NCI-H446 (cell line): ENCODE data around the gene ISX.
"Not testable (repeated sequence)": the region's sequence is repeated elsewhere in the genome, so short reads cannot be mapped to it uniquely, and the experiment has no call there.

Source experiments
- DNase-seq, 2 experiments: peaks; one replicate each; lab custom pipeline; 2025; lab: John Stamatoyannopoulos, UW

The ISX gene

DNA sequence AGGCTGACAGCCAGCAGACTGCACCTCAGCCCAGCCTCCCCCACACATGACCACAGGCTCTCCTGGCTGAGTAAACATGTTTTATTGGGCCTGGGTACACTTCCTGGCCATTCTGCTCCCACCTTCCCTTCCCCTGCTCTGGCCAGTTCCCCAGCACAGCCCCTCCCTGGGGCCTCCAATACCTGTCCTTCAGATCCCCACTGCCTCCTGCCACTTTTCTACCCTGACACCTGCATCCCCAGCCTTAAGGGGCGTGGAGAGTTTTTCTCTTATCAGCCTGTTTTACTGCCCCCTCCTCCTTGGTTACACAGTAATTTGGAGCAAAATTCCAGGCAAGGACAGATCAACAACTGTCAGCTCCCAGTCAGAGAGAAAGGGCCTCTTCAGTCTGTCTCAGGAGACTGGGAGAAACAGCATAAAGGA is at the start of gene ISX:
ISX (plus strand) TSS at position 363 of the 423 bp plus-strand sequence. CDS start 930 bp downstream, outside the sequence.
- no peak for DNase-seq

DNA sequence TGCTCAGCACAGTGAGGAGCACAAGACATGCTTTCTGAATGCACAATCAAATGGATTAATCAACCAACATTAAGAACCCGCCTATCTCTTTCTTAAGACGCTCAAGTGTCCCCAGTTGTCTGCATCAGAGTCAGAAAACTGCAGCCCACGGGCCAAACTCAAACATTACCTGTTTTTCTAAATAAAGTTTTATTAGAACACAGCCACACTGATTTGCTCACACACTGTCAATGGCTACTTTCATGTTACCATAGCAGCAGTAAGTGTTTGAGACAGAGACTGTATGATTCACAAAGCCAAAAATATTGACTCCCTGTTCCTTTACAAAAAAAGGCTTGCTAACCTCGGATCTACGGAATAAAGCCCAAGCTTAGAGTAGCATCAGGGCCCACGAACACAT is 49.0 kb upstream of the ISX start:
- no peak for DNase-seq

DNA sequence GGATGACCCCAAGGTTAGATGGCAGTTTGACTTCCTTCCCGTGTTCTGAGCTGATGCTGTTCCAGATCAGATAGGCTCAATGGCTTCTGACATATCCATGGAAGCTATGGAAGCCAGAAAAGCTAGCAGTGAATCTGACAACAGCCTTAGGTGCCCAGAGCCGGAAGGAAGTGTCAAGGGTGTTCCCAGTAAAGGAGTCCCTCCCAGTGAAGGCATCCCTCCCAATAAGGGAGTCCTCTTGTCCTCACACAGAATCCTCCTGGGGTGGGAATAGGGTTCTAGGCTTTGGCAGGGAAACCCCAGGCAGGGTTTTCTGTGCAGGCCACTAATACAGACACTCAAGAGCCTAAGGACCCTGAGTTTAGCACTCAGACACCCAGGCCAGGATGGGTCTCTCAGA is 47.0 kb upstream of the ISX start:
- no peak for DNase-seq

DNA sequence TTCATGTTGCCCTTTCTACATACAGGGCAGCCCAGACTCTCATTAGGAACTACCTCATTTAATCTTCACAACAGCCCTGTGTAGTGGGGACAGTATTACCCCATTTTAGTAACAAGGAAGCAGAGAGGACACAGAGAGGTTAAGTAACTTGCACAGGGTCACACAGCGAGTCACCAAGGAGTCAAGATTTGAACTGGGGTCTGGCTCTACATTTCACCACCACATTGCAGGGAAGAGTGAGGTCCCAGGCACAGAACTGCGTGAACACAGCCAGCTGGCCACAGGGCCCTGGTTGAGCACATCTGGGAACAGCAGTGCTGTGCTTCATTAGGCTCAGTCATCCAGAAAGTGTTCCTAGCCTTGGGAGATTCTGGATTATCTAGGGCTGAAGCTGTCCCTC is 45.4 kb upstream of the ISX start:
- DNase-seq, result no peak

DNA sequence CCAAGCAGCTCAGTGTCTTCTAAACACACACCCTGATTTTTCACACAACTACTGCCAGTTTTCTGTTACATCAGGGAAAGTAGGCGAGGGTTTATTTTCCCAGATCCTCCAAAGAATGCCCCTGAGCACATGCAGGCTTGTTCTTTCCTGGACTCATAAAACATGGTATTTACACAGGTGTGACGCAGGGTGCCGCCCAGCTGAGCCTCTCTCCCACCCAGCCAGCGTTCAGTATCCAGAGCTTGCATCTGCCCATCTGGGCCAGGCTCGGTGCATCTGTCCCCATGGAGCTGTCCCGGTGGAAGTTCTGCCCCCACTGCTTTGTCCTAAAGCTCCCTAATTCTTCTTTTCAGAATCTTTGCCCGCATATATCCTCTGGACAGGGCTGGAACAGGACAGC is 44.8 kb upstream of the ISX start:
- no peak for DNase-seq

DNA sequence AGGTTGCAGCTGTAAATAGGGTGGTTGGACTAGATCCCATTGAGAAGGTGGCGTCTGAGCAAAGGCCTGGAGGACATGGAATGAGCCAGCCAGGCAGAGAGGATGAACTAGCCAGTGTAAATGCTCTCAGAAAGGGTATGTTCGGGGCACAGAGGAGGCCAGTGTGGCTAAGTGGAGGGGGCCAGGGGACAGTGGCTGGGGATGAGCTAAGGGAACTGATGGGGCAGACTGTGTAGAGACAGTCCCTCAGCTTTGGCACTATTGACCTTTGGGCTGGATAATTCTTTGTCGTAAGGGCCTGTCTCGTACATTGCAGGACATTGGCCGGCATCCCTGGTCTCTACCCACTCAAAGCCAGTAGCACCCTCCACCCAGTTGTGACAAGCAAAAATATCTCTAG is 43.7 kb upstream of the ISX start:
- DNase-seq, result no peak

DNA sequence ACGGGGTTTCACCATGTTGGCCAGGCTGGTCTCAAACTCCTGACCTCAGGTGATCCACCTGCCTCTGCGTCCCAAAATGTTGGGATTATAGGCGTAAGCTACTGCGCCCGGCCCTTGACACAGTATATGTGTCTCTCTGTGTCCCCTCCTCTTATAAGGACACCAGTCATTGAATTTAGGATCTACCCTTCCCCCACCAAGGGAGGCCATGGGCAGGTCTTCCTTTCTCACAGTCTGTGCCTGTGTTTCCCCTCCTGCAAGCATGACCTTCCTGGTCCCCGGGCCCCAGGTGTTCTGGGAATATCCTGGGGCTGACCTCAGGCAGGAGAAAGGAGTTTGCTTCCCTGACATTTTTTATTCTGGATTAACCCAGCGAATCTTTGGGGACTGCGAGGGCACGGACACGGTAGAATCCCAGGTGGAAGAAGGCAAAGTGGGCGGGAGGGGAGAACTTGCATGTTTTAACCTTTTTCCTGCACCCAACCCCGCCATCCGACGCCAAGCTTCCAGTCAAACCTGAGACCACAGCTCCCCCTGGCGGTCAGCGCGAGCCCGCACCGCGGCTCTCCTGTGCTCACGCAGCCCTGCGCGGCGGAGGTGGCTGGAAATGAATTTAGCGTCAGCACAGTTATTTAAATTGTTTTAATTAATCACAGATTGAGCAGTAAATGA is 42.1 kb upstream of the ISX start:
- peak in 1 of 2 experiments; percentile 53 for DNase-seq

DNA sequence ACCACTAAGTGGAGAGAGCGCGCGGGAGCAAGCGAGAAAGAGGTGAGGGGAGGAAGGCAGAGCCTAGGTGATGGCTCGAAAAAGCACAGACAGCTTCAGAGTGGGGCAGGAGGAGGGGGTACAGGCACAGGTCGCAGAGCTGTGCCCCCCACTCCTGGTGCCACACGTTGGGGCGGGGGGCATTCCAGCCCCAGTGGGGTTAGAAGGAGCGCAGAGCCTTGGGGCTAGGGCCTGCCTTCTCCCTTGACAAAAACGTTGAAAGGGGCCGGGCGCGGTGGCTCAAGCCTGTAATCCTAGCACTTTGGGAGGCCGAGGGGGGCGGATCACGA is 41.6 kb upstream of the ISX start:
- no peak for DNase-seq

DNA sequence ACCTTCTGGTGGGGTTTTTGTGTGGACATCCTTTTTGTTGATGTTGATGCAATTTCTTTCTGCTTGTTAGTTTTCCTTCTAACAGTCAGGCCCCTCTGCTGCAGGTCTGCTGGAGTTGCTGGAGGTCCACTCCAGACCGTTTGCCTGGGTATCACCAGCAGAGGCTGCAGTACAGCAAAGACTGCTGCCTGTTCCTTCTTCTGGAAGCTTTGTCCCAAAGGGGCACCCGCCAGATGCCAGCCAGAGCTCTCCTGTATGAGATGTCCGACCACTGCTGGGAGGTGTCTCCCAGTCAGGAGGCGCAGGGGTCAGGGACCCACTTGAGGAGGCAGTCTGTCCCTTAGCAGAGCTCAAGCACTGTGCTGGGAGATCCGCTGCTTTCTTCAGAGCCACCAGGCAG is 35.8 kb upstream of the ISX start:
- not testable (repeated sequence) for DNase-seq

DNA sequence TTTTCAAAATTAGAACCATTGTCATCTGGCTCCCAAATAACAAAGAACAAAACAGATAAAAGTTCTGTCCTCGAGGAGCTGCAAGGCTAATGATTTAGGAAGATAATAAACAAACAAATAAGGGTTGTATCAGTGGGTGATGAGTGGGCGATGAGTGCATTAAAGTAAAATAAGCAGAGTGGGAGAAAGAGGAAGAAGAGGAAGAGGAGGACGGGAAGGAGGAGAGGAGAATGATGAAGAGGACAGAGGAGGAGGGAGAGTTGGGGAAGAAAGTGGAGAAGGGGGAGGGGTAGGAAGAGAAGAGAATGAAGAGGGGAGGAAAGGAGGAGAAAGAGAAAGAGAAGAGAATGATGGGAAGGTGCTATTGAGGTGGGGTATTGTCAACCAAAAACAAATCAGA is 33.4 kb upstream of the ISX start:
- DNase-seq, result no peak

DNA sequence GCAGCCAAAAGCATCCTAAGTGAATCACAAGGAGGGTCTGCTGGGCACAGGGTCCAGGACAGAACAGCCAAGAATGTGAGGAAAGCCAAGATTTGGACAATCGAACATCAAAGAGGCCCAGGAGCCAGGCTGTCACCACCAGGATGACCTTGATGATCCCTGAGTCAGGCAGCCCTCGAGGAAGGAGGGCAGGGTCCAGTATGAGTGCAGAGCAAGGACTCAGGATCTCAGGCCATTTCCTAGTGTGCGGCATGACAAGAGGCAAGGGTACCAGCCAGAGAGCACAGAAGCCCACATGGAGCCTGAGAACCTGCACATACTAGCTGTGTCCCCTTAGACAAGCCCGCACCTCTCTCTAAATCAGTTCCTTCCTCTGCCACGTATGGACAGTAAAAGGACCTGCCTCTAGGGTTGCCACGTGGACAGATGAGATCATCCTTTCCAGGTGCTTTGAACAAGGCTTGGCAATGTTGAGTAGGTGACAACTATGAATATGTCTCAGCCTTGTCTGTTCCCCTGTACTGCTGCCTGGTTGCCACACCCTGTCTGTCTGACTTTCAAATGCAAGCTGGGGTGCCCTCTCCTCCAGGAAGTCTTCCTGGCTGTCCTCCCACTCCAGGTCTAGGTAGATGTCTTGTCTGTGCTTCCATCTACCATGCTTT is 32.2 kb upstream of the ISX start:
- DNase-seq, result no peak

DNA sequence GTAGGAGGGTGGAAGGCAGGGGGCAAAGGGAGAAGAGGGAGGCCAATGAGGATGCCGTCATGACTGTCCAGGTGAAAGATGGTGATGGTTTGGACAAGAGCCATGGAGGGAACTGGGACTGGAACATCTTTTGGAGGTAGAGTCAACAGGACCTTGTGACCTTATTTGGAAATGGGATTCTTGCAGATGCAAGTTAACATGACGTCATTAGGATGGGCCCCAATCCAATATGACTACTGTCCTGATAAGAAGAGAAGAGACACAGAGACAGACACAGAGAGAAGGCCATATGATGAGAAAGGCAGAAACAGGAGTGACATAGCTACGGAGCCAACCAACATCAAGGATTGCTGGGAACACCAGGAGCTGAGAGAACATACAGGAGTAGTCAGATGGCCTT is 31.0 kb upstream of the ISX start:
- no peak for DNase-seq

DNA sequence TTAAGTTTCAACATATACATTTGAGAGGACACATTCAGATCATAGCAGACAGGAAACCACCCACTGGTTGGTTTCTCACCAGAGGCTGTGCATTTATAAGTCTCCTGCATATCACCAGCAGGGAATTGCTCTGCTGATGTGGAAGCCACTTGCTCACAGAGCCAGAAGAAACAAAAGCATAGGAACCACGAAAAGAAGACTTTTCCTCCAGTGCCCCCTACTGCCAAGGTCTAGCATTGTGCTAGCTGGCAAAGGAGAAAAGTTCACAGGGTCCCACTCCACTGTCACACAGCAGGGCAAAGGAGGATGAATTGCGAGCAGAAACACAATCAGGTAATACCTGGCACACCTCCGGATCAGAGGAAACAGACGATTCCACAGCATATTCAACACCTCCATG is 28.9 kb upstream of the ISX start:
- DNase-seq, result no peak

DNA sequence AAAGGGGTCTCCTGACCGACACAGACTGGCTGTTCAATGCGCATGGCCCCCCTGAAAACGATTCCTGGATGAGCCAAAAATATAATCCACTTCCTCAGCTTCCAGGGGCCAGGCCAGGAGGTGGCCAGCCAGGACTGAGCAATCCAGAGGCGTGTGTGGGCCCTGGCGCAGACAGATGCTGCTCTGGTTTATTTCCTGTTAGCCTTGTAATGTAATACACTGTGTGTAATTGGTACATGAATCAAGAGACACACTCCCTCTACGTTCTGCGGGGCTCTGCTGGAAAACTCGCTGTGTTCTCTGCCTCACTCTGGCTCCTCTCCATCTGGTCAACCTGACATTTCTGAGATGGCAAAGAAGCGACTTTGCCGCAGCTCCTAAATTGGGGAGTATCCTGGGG is 26.3 kb upstream of the ISX start:
- DNase-seq, result peak in 1 of 2 experiments; percentile 49

DNA sequence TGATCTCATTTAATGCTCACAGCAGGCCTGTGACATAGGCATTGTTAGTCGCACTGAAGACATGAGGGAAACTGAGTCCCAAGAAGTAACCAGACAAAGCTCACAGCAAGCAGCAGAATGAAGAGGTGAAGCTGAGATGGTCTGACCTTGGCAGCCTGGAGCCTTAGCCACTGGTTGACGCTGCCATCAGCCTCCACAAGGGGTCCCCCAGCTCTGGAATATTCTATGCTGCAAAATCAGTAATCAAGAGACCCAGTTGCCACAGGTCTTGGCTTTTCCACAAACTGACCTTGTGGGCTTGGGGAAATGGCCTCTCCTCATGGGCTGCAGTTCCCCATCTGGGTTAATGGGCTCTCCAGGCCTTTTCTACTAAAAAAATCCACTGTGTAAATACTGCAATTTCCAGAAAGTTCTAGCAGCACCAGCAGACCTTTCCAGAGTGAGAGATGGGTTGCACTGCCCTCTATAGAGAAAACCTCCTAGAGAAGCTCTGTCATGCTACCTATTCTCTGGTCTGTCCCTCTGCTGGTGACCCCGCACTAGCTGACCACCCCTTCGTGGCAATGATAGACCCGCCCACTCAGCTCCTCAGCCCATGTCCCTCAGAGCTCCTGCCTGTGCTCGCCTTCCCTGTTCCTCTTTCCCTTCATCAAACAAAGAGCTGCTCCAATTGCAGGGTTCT is 22.6 kb upstream of the ISX start:
- DNase-seq, result no peak

DNA sequence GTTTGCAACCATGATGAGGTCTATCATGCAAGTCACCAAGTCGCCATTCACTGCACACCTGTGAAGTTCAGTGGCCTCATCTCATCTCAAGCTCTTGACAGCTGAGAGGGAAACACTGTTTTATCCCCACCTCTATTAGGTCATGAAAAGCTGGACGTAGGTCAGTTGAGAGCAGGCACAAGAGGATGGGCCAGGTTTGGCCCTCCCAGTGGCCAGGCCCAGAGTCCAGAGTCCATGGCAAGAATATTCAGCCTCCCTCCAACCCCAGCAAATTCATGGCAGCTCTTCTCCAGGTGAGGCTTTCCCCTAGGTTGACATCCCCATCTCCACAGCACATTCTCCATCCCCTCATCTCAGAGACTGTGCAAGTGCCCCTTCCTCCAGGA is 22.0 kb upstream of the ISX start:
- no peak for DNase-seq

DNA sequence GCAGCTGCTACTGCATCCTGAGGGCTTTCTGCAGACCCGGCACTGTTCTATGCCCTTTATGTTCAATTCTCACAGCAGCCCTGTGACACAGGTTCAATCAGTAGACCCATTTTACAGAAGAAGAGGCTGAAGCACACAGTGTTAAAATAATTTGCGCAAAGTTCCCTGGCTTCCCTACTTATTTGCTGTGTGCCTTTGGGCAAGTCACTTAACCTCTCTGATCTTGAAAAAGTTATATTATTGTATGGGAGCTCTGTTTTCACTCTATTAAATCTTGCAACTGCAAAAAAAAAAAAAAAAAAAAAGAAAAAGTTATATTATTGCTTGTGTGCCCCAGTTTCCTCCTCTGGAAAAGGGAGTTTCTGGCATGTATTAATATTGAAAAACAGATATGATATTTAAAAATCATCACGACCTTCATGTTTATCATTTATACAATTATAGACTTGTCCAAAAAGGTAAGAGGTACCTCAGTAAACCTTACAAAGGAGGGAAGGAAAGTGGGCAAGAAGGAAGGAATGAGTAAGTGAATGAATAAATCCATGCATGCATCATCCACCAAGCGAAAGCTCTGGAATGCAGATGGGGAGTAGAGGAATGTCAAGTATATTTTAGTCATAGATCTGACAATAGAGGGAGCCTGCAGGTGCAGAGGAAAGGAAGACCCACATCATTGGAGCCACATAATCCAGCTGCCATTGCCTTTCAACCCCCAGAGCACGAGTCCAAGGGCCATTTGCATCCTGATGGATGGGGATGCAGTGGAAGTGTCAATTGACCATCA is 21.2 kb upstream of the ISX start:
- DNase-seq, result no peak

DNA sequence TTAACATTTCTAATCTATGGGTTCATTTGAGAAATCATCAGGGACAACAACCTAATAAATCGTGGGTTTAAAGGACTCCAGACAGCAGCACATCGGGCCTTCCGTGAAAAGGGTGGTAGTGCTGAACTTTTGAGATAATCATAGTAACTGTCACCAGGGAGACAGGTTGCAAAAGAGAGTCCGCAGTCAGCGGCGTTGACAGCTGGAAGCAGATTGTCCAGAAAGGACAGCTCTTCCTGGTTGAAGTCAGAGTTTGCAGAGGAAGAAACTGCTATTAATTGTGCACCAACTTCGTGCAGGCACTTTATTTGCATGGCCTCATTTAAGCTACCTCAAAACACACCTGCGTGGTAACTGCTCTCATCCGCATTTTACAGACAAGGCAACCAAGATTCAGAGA is 20.5 kb upstream of the ISX start:
- DNase-seq, result no peak

DNA sequence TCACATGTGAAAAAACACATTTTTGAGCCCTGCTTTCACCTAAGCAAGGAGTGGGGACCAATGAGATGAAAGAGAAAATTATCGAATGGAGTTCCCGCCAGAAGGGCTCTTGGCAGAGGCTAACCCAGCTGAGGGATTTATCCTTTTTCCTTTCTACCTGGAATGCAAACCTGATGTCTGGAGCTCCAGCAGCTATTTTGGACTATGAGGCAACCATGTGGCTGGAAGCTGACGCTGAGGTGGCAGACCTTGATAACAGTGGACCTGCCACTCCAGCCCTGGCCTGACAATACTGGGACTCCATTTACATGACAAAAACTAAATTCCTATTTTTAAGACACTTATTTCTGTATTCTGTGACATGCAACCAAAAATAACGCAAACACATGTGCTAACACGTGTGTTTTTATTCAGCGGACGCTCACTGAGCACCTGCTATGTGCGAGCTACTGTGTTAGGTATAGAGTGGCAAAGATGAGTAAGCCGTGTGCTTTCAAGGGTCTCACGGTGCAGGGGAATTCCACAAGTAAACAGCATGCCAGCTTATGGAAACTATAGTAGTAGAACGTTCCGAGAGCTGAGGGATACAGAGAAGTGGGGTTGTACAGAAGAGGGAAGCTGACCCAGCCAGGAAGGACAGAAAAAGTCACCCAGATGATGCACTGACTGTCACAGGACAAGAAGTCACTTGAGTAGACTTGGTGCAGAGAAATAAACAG is 19.1 kb upstream of the ISX start:
- no peak for DNase-seq

DNA sequence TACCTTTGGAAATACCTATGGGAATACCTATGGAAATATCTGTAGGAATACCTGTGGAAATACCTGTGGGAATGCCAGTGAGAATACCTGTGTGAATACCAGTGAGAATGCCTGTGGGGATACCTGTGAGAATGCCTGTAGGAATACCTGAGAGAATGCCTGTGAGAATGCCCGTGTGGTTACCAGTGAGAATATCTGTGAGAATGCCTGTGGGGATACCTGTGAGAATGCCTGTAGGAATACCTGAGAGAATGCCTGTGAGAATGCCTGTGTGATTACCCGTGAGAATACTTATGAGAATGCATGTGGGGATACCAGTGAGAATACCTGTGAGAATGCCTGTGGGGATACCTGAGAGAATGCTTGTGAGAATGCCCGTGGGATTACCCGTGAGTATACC is 15.9 kb upstream of the ISX start:
- not testable (repeated sequence) for DNase-seq

DNA sequence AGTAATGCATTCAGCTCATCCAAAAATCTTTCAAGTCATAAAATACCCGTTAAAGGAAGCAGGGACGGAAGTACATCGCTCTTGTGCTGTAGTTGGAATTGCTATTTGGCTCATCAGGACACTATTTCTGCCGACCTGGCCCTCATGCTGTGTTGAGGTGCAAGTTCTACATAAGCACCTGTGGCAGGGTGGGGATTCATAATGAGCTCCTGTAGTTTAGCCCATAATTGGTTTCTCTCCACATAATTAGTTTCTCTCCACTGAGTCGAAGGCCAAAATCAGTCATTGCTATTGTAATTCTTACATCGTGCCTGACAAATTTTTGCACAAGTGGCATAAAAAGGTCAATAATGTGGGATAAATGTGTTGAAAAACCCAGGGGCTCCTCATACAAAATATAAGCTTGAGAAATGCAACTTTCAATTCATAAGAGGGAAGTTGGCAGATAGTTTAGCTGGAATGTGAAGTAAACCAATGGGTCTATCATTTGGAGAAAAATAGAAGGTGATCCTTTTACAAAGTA is 14.9 kb upstream of the ISX start:
- DNase-seq, result no peak

DNA sequence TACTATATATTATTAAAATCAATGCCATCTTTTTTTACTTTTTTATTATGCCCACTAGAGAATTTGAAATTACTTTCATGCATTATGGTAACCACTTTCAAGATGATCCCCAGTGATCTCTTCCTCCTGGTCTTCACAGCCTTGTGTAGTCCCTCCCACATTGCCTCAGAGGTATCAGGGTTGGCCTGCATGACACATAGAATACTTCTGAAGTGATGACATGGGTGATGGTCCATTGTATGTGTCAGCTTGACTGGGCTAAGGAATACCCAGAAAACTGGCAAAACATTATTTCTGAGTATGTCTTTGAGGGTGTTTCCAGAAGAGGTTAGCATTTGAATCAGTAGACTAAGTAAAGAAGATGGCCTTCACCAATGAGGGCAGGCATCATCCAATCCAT is 14.2 kb upstream of the ISX start:
- no peak for DNase-seq
